ENCODE data around the gene FOXD4.
A peak's percentile ranks its signal among the peaks of the same experiment; 100 is the strongest.
"Not testable (repeated sequence)": the region's sequence is repeated elsewhere in the genome, so short reads cannot be mapped to it uniquely, and the experiment has no call there.

Gene FOXD4

DNA sequence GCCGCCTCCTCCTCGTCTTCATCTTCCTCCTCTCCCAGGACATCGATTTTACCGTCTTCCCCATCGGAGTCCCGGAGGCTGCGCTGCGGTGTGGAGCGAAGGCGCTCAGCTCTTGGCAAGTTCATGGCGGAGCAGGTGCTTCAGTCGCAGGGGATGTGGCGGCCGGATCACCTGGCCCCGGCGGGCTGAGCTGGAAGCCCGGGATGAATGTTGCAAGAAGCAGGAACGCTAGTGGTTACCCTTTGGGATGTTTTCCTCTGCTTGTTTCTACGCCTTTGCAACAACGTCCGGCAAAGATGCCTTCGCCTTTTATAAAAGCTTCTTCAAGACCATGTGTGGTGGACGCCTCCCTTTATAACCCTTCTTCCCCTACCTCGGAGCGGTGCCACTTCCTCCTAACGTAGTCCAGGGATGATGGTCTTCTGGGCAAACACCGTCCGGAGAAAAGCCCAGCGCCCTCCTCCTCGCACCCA lies at the start of gene FOXD4:
TSS of gene FOXD4 (minus strand) at position 423 of the 473 bp plus-strand sequence. CDS start at position 125, 298 bp downstream.
- ATAC-seq = not testable (repeated sequence)

GRCh38 chr9:159871-160270 lies 41.7 kb upstream of the FOXD4 start:
- ATAC-seq = not testable (repeated sequence)

DNA sequence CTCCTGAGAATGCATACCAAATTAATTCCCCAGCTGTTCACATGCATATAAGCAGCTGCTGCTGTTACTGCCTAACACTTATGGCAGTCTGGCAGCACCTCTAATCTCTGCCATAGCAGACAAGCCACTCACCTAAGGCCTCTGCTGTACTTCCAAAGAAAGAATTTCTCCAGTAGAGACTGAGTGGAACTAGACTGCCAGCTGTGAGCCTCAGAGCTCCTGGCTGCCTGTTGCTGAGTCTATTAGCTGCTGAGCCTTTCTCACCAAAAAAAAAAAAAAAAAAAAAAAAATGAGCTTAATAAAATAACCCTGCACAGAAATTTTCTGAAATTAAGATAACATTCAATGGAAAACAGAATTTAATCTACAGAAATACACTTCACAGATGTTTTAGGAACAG lies 33.0 kb upstream of the FOXD4 start:
- ATAC-seq = not testable (repeated sequence)

DNA sequence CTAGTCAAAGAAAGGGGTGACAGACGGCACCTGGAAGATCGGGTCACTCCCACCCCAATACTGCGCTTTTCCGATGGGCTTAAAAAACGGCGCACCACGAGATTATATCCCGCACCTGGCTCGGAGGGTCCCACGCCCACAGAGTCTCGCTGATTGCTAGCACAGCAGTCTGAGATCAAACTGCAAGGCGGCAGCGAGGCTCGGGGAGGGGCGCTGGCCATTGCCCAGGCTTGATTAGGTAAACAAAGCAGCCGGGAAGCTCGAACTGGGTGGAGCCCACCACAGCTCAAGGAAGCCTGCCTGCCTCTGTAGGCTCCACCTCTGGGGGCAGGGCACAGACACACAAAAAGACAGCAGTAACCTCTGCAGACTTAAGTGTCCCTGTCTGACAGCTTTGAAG lies 21.7 kb upstream of the FOXD4 start:
- ATAC-seq = not testable (repeated sequence)

DNA sequence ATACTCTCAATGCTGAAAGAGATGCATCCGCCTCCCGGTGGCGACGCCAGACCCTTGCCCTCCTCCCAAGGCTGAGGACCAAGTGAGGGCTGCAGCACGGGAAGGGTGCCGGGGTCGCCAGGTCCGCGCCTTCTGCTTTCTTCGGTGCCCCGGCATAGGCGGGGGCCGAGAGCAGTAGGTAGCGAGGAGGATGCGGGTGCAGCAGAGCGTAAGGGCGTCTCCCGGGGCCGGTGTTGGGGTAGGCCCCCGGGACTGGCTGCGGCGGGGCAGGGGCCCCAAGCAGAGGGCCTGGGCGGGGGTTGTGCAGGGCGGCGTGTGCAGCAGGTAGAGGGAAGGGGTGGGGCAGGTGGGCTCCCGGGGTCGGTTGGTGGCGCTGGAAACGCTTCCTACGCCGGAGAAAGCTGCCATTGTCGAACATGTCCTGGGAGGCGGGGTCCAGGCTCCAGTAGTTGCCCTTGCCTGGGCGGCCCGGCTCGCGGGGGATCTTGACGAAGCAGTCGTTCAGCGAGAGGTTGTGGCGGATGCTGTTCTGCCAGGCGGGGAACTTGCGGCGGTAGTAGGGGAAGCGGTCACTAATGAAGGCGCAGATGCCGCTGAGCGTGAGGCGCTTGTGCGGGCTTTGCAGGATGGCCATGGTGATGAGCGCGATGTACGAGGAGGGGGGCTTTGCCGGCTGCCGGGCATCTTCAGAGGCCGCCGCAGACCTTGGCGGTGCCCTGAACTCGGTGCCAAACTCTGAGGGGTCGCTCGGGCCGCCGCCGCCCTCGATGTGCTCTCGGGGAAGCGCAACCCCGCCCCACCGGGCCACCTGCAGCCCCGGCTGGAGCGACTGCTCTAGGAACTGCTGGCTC lies 848 bp downstream of the FOXD4 start:
- not testable (repeated sequence) for ATAC-seq

DNA sequence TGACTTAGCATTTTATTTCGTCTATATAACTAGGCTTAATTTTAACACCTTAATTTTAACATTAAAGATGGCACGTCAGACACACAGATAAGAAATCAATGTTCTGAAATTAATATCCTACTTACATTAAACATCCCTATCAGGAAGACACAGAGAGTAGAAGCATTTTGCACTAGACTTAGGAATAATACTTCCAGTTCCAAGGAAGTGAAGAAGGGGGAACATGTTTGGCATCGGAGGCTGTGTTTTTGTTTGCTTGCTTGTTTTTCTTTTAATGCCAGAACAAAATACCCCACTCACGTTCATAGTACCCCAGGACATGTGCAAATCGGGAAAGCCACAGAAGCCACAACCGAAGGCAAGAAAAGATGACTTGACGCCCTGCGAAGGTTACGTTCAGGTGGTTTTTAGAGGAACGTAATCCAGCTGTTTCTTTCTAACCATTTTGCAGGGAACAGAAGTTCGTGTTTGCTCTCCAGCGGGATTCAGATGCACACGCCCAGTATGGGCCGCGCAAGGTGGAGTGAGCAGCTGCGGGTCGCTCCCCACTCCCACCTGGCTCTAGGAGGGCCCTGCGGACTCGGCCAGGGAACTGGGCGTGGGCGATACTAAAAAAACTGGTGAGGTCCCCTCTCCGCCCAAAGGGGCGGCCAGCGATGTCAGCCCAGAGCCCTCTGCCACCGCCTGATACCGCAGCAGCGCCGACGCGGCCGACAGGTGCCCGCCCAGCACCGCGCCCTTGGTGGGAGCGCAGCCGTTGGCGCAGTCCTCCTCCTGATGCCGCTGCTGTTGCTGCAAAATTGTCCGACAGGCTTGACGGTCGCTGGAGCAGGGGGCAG lies 1.8 kb downstream of the FOXD4 start:
- ATAC-seq = not testable (repeated sequence)

GRCh38 chr9:115118-115451 lies 3.1 kb downstream of the FOXD4 start:
- not testable (repeated sequence) for ATAC-seq

- not testable (repeated sequence) for ATAC-seq
Observed at GRCh38 chr9:114267-115117, 3.7 kb downstream of the FOXD4 start.

DNA sequence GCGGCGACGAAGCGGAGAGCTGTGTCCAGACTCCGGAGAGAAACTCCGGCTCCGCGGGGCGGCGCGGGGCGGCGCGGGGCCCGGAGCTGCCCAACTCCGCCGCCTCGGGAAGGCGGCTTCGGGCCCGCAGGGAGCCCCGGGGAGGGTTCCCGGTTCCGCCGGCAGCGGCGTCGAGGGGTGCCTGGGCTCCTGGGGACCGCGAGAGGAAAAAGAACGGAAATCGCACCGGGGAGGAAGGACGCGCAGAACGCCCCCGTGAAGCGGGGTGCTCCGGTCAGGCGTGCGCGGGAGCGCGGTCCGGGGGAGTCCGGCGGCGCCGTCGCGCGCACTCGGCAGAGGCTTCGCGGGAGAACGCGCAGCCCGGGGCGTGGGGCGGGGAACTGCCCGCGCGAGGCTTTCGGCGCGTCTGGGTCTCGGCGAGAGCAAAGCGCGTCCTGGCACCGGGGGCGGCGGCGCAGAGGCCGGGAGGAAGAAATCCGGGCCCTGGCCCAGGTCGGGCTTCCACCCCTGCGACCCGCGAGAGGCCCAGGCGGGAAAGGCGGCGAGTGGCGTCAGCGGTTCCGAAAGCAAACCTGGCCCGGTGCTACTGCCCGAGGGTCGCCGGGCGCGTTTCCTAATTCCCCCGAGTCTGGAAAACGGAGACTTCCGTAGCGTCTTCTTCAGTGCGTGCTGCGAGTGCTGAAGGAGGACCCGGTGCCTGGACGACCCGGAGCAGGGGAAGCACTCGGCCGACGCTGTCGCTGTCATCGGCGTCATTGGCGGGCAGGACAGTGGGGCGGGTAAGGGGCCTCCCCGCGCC lies 4.5 kb downstream of the FOXD4 start:
- ATAC-seq = peak; percentile 59 to 73

DNA sequence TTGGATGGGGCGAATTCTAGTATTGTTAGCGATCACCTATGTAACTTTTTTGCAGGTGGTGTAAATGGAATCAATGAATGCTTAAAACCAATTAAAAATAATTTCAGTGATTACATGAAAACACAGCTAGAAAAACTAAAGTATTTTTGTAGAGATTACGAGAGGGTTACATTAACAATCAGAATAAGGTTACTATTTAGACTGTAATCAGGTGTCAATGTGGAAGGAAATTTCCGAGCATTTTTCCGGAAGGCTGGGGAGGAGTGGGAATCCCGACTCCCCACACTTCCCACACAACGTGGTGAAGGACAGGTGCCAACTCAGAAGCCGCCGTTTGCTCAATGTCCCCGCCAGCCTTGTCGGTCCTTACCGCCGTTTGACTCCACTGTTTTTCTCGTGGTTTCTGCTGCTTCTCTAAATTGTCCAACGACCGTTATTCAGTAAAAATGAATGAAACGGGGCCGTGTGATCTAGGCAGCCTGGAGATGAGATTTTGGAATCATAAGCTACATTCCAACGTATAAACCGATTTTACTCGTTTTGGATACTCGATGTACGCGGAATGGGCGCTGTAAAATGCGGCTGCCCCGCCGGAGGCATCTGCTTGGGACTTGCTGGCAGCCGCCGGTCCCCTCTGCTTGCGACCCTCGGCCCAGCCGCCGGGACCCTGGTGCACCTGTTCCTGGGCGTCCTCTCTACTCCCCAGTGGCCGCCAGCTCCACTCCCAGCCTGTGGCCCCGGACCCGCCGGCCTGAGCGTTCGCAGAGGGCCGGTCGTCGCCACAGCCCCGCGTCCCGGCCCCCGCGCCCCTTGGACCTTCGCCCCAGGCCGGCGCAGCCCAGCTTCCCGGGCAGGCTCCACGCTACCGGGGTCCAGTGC lies 5.4 kb downstream of the FOXD4 start:
- not testable (repeated sequence) for ATAC-seq

DNA sequence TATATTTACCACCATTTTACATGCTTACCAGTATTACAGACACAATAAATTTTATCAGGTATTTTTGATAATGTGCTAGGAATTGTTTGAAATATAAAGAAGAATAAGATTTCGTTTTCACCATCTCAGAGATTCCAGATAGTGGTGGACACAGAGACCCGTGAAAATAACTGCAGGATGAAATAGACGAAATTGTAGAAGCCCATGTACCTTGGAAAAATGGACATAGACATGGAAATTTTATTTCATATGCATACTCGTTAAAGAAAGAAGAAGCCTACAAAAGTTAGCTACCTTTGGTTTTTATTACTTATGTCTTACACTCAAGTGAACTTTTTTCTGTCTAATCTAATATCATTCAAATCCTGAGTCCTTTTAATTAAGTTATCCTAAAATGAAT lies 7.5 kb downstream of the FOXD4 start:
- ATAC-seq = not testable (repeated sequence)

GRCh38 chr9:109540-109939 lies 8.7 kb downstream of the FOXD4 start:
- ATAC-seq = not testable (repeated sequence)

DNA sequence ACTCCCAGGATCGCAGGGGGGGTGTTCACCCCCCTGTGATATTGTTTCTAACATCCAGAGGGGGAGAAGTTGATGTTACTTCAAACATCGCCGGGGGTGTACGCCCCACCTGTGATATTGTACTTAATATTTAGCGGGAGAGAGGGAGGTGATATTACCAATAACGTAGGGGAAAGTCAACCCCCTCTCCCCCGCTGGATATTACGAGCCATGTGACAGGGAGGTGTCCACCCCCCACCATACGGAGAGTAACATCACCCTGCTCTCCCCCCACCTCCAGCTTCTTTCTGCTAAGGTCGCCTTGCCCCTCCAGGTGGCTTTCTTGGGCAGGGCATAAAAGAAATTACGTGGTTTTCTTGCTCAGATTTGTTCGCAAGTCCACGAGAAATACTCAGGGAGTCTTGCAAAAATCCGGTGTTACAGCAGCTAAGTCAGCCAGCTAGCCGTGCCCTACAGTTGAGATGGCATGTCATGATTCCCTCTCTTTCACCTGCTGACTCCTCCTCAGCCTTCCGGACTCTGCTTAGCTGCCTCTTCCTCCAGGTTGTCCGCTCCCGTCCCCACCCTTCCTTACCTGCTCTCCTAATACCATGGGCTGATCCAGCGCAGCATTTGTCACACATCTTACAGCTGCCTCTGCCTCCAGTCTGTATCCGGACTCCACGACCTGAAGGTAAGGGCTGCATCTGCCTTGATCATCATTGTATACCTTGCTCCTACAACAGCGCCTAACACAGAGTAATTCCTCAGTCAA lies 9.3 kb downstream of the FOXD4 start:
- ATAC-seq = not testable (repeated sequence)

DNA sequence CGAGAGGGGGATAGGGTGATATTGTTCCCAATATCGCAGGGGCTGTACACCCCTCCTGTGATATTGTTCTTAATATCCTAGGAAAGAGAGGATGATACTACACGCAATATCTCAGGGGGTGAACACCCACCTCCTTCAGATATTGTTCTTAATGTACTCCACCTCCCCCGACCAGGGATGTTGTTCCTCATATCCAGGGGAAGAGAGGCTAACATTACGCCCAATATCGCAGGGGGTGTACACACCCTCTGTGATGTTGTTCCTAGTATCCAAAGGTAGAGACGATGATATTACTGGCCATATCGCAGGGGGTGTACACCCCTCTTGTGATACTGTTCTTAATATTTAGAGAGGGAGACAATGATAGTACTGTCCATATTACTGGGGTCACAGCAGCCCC lies 12.2 kb downstream of the FOXD4 start:
- not testable (repeated sequence) for ATAC-seq

DNA sequence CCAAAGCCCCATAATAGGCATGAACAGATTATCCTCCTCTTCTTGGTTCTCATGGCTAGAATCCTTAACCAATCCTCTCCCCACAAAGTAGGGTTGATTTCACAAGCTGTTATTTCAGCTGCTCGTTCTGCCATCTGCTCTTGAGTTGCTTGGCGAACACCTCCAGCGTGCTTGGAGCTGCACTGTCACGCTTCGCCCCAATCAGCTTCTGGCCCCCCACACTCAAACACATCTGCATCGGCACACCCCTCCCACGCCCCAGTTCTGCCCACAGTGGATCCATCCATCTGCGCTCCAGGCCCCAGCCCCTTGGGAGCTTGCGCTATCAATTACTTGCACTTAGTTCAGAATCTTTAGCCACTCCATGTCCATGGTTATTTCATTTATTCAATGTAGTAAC lies 17.8 kb downstream of the FOXD4 start:
- not testable (repeated sequence) for ATAC-seq

- ATAC-seq = not testable (repeated sequence)
Observed at GRCh38 chr9:99867-100266, 18.4 kb downstream of the FOXD4 start.

- not testable (repeated sequence) for ATAC-seq
Observed at GRCh38 chr9:98775-99174, 19.4 kb downstream of the FOXD4 start.

DNA sequence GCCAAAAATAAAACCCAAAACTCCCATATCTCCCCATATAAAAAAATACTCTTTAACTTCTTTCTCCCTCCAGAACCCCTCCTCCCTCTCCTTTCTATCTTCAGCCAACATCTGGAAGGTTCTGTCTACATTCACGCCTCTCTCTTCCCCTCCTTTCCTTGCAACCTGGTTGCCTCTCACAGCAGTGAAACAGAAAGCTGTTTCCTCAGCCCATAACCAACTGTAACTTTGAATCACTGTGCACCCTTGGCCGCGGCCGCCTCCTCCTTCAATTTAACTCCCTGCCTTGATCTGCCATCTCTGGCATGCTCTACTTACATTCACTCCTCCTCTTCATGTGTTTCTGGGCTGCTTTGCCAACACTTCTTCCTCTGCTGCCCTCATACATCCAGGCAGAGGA lies 23.2 kb downstream of the FOXD4 start:
- not testable (repeated sequence) for ATAC-seq

DNA sequence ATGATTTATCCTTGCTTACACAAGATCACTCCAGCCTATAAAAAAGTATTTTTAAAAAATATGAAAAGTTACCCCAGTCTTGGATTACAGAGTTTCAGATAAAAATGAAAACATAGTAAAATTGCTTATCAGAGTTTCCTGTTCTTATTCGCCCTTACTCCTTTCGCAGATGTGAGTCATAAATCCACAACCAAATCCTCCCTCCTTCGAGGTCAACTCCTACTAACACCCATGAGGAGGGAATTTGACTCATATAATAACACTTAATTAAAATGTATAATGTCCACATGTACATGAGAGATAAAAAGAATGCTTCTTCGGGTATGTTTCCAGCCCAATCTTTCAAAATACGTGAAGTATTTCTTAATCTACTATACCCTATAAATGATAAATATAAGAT lies 23.9 kb downstream of the FOXD4 start:
- ATAC-seq = not testable (repeated sequence)

DNA sequence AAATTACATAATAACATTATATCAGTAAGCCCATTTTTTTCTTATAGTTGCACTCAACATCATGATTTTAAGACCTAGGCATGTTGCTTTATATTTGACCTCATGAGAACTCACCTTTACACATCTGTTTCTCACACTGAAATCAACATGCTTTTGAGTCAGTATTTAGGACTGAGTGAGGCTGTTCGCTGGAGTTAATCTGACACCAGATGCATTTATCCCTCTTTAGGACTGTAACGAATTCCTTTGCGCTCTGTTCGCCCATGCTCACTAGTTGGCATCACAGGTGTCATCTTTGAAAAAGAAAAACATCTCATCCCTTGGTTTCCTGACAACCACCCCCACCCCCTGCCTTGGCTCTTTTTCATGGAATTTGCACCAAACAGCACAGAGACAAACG lies 24.3 kb downstream of the FOXD4 start:
- ATAC-seq = not testable (repeated sequence)
